Glutamatergic neuron (in vitro differentiated cells): ENCODE results near the gene CD4. TPM values are rescaled to one million over a fixed set of nuclear protein-coding genes. Genes with fewer than 3 reads are reported as not detected.
A peak's percentile ranks its signal among the peaks of the same experiment; 100 is the strongest.

Experiments
- DNase-seq: peaks from one replicate; pipeline ENCODE4 v3.0.0; 2022
- H3K27ac Mint-ChIP-seq: one replicate; pipeline ENCODE4 v1.8.0; 2020; ENCODE audit warnings: mild to moderate bottlenecking, mixed read lengths, inconsistent platforms; ENCODE audit not compliant: unreplicated experiment
- H3K27me3 Mint-ChIP-seq: one replicate; pipeline ENCODE4 v1.8.0; 2020; ENCODE audit warnings: mild to moderate bottlenecking, moderate library complexity, mixed read lengths, inconsistent platforms; ENCODE audit not compliant: unreplicated experiment
- H3K36me3 Mint-ChIP-seq: one replicate; pipeline ENCODE4 v1.8.0; 2020; ENCODE audit warnings: mild to moderate bottlenecking, mixed read lengths, inconsistent platforms; ENCODE audit not compliant: unreplicated experiment
- H3K4me1 Mint-ChIP-seq: one replicate; pipeline ENCODE4 v1.8.0; 2020; ENCODE audit warnings: mild to moderate bottlenecking, low read depth, mixed read lengths, inconsistent platforms; ENCODE audit not compliant: unreplicated experiment
- H3K4me3 Mint-ChIP-seq: one replicate; pipeline ENCODE4 v1.8.0; 2020; ENCODE audit warnings: mild to moderate bottlenecking, mixed read lengths, inconsistent platforms; ENCODE audit not compliant: unreplicated experiment
- H3K9me3 Mint-ChIP-seq: one replicate; pipeline ENCODE4 v1.8.0; 2020; ENCODE audit warnings: mild to moderate bottlenecking, moderate library complexity, mixed read lengths, inconsistent platforms; ENCODE audit not compliant: unreplicated experiment
- total RNA-seq: library from RNA; stranded (reverse); fragmentation: NEBNext Ultra II Directional; extraction: Animal tissue kit (Norgen Biotek cat#: 25700); gene quantifications from one replicate; pipeline ENCODE4 v1.2.1, GENCODE V29; 2021; ENCODE audit not compliant: unreplicated experiment
- TF ChIP-seq, protein P1 (sequence below): fragments of 200-600 bp; sonication (generic); IDR thresholded peaks from one replicate; pipeline ENCODE4 v1.5.0; 2021; ENCODE audit not compliant: partially characterized antibody, unreplicated experiment

Gene CD4
- total RNA-seq, 1 donor from 2014 or later = 0.17 TPM

DNA sequence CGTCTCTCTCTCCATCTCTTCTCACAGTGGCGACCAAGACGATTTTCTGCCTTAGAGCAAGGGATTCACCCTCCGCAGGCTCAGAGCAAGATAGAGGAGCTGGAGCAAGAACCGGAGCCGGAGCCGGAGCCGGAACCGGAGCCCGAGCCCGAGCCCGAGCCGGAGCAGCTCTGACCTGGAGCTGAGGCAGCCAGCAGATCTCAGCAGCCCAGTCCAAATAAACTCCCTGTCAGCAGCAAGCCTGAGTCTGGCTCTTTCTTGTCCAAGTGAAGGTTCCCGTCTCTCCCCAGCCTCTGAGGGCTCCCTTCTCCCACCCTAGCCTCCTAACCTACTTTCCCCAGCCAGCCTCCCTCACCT is 11.1 kb upstream of the CD4 start:
- peaks cover 21% of the 10 kb centered on the region for H3K27me3 Mint-ChIP-seq
- H3K4me3 Mint-ChIP-seq = peak overlapping the region; percentile 96
- H3K4me1 Mint-ChIP-seq = peaks cover 29% of the 10 kb centered on the region
- H3K27ac Mint-ChIP-seq = peak overlapping the region; percentile 100
- TF ChIP-seq, protein P1, sequence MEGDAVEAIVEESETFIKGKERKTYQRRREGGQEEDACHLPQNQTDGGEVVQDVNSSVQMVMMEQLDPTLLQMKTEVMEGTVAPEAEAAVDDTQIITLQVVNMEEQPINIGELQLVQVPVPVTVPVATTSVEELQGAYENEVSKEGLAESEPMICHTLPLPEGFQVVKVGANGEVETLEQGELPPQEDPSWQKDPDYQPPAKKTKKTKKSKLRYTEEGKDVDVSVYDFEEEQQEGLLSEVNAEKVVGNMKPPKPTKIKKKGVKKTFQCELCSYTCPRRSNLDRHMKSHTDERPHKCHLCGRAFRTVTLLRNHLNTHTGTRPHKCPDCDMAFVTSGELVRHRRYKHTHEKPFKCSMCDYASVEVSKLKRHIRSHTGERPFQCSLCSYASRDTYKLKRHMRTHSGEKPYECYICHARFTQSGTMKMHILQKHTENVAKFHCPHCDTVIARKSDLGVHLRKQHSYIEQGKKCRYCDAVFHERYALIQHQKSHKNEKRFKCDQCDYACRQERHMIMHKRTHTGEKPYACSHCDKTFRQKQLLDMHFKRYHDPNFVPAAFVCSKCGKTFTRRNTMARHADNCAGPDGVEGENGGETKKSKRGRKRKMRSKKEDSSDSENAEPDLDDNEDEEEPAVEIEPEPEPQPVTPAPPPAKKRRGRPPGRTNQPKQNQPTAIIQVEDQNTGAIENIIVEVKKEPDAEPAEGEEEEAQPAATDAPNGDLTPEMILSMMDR = no peak
- peak; percentile 77 for DNase-seq
- peaks cover 15% of the 10 kb centered on the region for H3K9me3 Mint-ChIP-seq
- peaks cover 5% of the 10 kb centered on the region for H3K36me3 Mint-ChIP-seq

DNA sequence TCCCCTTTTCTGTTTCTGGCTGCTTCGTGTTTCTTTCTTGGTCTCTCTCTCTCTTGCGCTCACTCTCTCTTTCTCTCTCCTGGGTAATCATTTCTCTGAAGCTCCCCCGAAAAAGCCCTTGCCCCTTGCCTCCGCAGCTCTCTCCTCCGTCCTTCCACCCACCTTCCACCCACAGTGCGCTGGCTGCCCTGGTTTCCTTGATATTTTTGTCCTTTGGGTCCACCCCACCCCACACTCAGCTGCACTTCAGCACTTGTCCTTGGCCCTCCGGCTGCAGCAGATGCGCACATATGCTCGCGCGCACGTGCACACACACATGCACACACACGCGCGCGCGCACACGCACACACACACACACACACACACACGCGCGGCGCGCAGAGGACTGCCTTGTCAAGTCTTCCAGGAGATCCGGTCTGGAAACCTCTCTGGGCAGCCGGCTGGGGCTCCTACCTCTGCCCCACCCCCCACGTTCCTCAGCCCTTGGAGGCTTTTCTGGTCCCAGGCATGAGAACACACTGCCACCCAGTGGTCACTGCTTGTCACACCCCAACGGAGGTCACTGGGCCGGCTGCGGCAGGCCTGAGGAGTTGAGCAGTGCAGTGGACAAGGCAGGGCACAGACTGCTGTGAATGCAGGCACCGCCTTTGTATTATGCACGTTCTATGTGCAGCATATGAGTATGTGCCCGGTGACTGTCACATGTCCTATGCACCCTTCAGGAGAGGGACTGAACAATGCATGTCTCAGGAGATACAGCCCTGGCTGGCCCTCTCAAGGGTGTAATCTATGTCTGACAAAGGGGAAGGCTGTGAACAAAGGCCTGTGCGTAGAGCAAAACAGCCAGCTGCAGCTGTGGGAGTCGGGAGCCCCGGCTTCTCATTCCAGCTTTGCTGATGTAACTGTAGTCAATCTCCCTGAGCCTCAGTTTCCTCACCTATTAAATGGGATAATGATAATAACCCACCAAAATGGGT is 10.5 kb upstream of the CD4 start:
- Mint-ChIP-seq H3K4me1 (peaks cover 29% of the 10 kb centered on the region), H3K9me3 (peaks cover 15% of the 10 kb centered on the region), H3K4me3 (peak overlapping the region; percentile 96), H3K27ac (peak overlapping the region; percentile 100), H3K27me3 (peaks cover 23% of the 10 kb centered on the region), H3K36me3 (peaks cover 5% of the 10 kb centered on the region)
- TF ChIP-seq, protein P1 = peak; percentile 84
- DNase-seq = peak; percentile 98

DNA sequence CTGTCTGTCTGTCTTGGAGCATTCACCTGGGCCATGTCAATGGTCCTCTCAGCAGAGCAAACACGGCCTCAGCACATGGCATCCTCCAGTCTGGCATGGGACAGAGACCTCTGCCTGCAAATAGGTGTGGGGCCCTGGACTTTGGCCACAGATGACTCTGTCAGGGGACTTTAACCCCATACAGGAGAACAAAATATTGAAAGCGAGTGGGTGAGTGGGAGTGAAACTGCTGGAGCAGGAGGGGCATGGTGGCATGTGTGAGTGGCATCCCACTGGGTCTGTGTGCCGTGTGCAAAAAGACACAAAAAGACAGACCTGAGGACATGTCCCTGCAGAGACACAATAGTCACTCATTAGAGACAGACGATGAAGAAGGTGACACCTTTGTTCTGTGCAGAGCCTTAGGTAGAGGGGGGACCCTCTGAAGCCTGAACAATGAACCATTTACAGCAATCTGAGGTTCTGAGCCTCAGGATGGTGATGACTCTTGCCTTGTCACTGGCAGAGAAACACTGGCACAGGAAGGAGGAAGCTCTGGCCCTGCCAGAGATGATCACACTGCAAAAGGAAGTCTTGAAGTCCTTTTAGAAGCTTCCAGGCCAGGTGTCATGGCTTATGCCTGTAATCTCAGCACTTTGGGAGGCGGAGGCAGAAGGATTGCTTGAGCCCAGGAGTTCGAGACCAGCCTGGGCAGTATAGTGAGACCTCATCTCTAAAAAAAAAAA is 9.5 kb upstream of the CD4 start:
- DNase-seq = no peak
- Mint-ChIP-seq H3K27ac (peak overlapping the region; percentile 100), H3K27me3 (peaks cover 20% of the 10 kb centered on the region)

DNA sequence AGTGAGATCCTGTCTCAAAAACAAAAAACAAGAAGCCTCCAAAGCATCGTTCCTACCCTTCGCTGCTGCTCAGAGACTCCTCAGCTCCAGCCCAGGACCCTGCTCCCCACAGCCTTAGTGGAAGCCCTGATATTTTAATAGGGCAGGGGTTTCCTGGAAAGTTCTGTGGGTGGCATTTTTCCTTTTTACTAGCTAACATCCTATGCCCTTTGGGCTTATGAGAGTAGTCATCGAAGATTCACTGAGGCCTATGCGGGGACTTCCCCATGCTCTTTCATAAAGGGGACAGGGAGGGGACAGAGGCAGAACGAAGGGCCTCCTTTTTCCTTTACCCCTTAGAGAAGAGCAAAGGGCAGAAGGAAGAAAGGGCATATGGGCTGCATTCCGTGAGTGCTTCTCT is 8.8 kb upstream of the CD4 start:
- DNase-seq = no peak
- no peak overlapping the region for H3K4me3 Mint-ChIP-seq
- H3K9me3 Mint-ChIP-seq = peaks cover 15% of the 10 kb centered on the region
- TF ChIP-seq, protein P1 = no peak
- H3K27me3 Mint-ChIP-seq = peaks cover 18% of the 10 kb centered on the region
- H3K36me3 Mint-ChIP-seq = no peaks in the 10 kb centered on the region
- H3K27ac Mint-ChIP-seq = peak overlapping the region; percentile 66
- peaks cover 29% of the 10 kb centered on the region for H3K4me1 Mint-ChIP-seq

More for the DNA sequence above, 9.5 kb upstream of the CD4 start:
- H3K9me3 Mint-ChIP-seq = peaks cover 13% of the 10 kb centered on the region
- TF ChIP-seq, protein P1 = no peak
- peaks cover 29% of the 10 kb centered on the region for H3K4me1 Mint-ChIP-seq
- peaks cover 3% of the 10 kb centered on the region for H3K36me3 Mint-ChIP-seq
- peak overlapping the region; percentile 46 for H3K4me3 Mint-ChIP-seq
